Activated T-cell treated with anti-CD3 and anti-CD28 coated beads for 1 hour (primary cell): ENCODE results near the gene TRERF1.

Source experiments
- DNase-seq: peaks from one replicate; pipeline ENCODE4 v3.0.0-alpha.2; 2020; ENCODE audit warnings: low read depth

Gene TRERF1

GRCh38 chr6:42423244-42423643, 28.5 kb downstream of the TRERF1 start:
- DNase-seq: no peak

- DNase-seq: no peak
Observed at GRCh38 chr6:42420741-42421140, 31.0 kb downstream of the TRERF1 start.

- DNase-seq: no peak
Observed at GRCh38 chr6:42419490-42420280, 32.0 kb downstream of the TRERF1 start.

- DNase-seq: no peak
Observed at GRCh38 chr6:42418724-42419123, 33.0 kb downstream of the TRERF1 start.

GRCh38 chr6:42417641-42418112, 34.0 kb downstream of the TRERF1 start:
- peak; percentile 7 for DNase-seq

- DNase-seq: no peak
Observed at GRCh38 chr6:42411406-42411805, 40.3 kb downstream of the TRERF1 start.

GRCh38 chr6:42410861-42411260, 40.9 kb downstream of the TRERF1 start:
- DNase-seq: no peak

GRCh38 chr6:42409581-42409980, 42.1 kb downstream of the TRERF1 start:
- DNase-seq: no peak

- DNase-seq: no peak
Observed at GRCh38 chr6:42407379-42407778, 44.3 kb downstream of the TRERF1 start.

GRCh38 chr6:42406306-42407280, 45.1 kb downstream of the TRERF1 start:
- DNase-seq: no peak

GRCh38 chr6:42405021-42405420, 46.7 kb downstream of the TRERF1 start:
- DNase-seq: no peak

- DNase-seq: no peak
Observed at GRCh38 chr6:42404484-42404883, 47.2 kb downstream of the TRERF1 start.

- DNase-seq: no peak
Observed at GRCh38 chr6:42403831-42404230, 47.9 kb downstream of the TRERF1 start.

GRCh38 chr6:42403421-42403820, 48.3 kb downstream of the TRERF1 start:
- DNase-seq: no peak

GRCh38 chr6:42402184-42402583, 49.5 kb downstream of the TRERF1 start:
- DNase-seq: peak; percentile 16

- no peak for DNase-seq
Observed at GRCh38 chr6:42401613-42401951, 50.1 kb downstream of the TRERF1 start.

GRCh38 chr6:42400886-42401612, 50.7 kb downstream of the TRERF1 start:
- DNase-seq: no peak

GRCh38 chr6:42400061-42400760, 51.5 kb downstream of the TRERF1 start:
- DNase-seq: no peak

- no peak for DNase-seq
Observed at GRCh38 chr6:42396720-42397119, 55.0 kb downstream of the TRERF1 start.

GRCh38 chr6:42394881-42395620, 56.7 kb downstream of the TRERF1 start:
- DNase-seq: no peak

- no peak for DNase-seq
Observed at GRCh38 chr6:42394151-42394550, 57.6 kb downstream of the TRERF1 start.
